ENCODE data around the gene CIZ1.
A peak's percentile ranks its signal among the peaks of the same experiment; 100 is the strongest.
"Not testable (repeated sequence)": the region's sequence is repeated elsewhere in the genome, so short reads cannot be mapped to it uniquely, and the experiment has no call there.

Gene CIZ1, protein sequence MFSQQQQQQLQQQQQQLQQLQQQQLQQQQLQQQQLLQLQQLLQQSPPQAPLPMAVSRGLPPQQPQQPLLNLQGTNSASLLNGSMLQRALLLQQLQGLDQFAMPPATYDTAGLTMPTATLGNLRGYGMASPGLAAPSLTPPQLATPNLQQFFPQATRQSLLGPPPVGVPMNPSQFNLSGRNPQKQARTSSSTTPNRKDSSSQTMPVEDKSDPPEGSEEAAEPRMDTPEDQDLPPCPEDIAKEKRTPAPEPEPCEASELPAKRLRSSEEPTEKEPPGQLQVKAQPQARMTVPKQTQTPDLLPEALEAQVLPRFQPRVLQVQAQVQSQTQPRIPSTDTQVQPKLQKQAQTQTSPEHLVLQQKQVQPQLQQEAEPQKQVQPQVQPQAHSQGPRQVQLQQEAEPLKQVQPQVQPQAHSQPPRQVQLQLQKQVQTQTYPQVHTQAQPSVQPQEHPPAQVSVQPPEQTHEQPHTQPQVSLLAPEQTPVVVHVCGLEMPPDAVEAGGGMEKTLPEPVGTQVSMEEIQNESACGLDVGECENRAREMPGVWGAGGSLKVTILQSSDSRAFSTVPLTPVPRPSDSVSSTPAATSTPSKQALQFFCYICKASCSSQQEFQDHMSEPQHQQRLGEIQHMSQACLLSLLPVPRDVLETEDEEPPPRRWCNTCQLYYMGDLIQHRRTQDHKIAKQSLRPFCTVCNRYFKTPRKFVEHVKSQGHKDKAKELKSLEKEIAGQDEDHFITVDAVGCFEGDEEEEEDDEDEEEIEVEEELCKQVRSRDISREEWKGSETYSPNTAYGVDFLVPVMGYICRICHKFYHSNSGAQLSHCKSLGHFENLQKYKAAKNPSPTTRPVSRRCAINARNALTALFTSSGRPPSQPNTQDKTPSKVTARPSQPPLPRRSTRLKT

DNA sequence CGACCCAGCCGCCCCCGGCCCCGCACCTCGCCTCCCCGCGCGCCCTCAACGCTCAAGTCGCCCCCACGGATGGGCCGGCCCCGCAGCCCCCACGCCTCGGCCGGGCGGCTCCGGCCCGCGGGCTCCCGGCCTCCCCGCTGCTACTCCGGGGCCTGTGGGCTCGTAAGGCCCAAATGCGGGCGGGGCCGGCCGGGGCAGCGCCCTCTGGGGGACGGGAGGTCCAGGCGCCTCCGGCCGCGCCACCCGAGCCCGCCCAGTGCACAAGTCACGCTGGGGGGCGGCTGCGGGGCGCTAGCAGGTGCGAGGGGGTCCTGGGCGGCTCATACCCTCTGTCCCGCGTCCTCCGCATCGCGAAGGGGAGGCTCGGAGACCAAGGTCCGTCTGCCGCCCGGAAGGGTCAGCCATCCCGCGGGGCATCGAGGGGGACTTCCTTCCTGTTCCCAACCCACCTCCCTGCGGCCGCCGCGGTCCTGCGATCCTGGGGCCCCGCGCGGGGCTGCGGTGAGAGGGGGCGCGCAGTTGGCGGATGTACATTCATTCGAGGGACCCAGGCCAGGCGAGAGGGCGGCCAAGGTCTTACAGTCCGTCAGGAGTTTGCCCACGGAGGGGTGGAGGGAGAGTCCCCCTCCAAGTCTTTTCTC is at the start of gene CIZ1:
Gene CIZ1, minus strand, starts transcription at position 167 of the 641 bp plus-strand sequence. CDS start 715 bp downstream, outside the sequence.
- DNase-seq (ENCODE audit: low read depth in 2 of 2) = peak; percentile 69 to 73

GRCh38 chr9:128233817-128234406 is 42.5 kb upstream of the CIZ1 start:
- no peak for DNase-seq (ENCODE audit: low read depth in 2 of 2)

DNA sequence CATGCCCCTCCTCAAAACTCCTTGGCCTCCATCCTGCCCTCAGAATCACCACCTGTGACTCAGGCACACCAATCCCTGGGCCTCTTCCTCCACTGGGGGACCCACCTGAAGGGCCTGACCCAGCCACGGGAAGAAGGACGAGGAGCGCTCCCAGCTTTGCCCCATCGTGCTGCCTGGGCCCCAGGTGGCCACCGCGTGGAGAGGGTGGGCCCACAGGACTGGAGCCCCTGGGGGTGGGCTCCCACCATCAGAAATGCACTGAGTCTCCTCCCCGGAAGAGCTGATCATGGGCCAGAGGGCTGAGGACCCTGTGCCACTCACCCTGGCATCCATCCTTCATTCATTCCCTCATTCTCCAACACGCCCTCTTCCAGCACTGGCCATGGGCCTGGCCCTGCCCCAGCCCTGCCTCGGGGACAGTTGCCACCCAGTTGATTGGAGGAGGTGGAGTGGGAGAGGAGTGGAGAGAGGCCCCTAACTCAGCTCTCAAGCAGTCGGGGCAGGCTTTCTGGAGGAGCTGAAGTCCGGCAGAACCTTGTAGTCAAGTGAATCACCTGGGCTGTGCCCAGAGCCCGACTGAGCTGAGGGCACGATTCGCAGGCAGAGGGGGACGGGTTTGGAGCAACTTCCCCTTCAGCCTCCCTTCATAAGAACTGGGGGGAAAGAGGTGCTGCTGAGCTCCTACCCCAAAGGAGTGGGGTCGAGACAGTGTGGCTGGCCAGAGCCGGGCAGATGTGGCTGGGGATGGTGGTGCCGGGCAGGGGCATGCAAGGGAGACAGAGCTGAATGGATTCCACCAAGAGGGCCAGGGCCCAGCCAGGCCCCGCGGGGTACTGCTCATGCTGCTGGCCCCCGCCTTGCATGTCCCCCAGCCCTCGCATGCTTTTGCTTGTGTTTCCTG is 41.4 kb upstream of the CIZ1 start:
- no peak for DNase-seq (ENCODE audit: low read depth in 2 of 2)

DNA sequence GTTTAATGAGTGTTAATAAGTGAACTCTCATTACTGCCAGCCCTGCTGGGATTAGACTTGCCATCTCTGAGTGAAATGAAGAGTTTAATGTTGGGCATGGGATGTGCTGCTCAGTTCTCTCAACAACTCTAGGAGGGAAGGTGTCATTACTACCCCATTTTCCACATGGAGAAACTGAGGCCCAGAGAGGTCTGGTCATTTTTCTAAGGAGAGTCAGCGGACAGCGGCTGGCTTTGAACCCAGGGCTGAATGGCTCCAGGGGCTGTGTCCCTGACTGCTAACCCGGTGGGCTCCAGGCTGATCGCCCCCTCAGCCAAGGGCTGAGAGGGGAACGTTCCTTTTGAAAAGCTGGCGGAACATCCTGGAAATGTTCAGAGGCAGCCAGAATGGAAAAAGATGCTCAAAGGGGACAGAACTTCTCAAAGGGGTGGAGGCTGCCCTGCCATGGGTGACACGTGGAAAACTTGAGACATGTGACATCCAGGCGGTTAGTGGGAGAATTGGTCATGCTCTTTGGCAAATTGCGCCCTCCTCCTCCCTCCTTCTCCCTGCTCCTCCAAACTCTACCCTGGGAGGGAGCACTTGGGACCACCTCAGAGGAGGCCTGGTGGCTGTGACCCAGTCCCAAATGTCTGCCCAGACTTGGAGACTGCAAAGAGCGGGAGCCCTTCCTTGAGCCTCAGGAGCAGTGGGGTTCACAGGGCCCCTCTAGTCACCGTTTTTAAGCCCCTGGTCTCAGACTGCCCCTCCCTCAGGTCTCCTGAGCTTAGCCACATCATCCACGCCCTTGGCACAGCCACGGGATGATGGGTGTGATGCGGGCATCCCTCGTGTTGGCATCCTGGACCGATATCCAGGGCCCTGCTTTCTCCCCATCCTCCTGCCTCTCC is 40.5 kb upstream of the CIZ1 start:
- no peak for DNase-seq (ENCODE audit: low read depth in 2 of 2)

GRCh38 chr9:128230897-128231296 is 39.5 kb upstream of the CIZ1 start:
- DNase-seq (ENCODE audit: low read depth in 2 of 2) = not testable (repeated sequence)

- DNase-seq (ENCODE audit: low read depth in 2 of 2) = no peak
These were observed 35.0 kb upstream of the CIZ1 start for GRCh38 chr9:128226412-128226801.

DNA sequence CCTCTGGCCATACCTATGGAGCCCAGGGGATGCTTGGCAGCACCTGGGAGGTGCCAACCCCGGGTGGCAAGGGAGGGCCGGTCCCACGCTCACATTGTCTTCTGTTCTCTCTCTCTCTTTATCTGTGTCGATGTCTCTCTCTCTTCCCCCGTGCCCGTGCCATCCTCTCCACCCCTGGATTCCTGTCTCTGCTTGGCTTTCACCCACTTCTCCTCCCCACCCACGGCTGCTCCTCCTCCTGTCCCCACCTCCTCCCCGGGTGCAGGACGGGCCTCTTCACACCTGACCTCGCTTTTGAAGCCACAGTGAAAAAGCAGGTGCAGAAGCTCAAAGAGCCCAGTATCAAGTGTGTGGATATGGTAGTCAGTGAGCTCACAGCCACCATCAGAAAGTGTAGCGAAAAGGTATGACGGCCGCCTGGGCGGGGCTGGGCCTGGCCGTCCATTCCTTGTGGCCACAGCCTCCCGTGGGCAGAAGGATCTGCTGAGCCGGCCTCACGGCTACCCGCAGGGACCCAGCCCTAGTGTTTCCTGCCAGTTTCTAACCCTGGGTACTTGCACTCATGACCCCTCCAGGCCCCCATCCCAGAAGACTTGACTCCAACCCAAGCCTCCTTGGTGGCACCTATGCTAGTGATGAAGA is 34.5 kb upstream of the CIZ1 start:
- DNase-seq (ENCODE audit: low read depth in 2 of 2) = no peak

DNA sequence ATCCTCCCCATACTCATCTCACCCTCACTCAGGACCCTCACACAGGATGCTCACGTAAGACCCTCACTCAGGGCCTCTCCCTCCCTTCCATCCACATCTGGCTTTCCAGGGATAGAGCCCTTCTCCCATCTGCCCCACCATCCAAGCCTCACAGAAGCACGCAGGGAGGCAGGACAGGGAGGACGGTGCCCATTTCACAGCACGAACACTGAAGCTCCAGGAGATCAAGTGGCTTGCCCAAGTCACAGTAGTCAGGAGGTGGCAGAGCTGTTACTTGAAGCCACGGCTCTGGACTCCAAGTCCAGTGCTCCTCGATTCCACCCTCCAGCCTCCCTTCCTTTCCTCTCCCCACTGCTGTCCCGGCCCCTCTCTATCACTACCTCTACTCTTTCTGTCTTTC is 33.5 kb upstream of the CIZ1 start:
- DNase-seq (ENCODE audit: low read depth in 2 of 2) = no peak

DNA sequence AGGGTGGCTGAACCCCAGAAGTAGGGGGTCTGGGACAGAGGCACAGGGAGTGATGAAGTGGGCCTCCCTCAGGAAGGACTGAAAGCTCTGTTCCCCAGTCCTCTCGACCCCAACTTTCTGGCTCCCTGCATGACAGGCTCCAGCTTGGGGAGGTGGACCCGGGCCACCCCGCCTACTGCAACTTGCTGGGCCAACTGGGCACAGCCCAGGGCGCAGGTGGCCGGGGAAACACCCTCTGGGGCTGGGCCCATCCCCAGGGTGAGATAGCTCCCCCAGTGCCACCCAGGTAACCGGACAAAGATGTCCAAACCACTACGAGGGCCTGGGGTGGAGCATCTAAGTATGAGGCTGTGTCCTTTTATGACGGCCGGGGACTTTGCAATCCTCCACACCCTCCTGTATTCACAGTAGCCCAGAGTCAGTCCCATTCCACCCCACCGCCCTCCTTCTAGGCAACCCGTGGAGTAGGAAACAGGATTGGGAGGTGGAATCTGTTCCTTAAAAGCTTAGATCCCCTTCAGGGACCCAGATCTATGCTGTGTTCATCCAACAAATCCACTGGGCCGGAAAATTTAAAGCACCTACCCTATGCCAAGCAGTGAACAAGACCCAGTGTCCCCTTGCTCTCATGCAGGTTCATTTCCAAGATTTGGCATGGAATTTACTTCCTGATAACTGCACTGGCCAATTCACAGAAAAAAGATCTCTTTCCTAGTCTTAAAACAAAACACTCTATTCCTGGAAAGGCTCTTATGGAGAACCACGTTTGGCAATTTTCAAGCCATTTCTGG is 31.7 kb upstream of the CIZ1 start:
- DNase-seq (ENCODE audit: low read depth in 2 of 2) = no peak

GRCh38 chr9:128222026-128222425 is 30.7 kb upstream of the CIZ1 start:
- no peak for DNase-seq (ENCODE audit: low read depth in 2 of 2)

- DNase-seq (ENCODE audit: low read depth in 2 of 2) = no peak
These were observed 28.5 kb upstream of the CIZ1 start for GRCh38 chr9:128219831-128220230.

DNA sequence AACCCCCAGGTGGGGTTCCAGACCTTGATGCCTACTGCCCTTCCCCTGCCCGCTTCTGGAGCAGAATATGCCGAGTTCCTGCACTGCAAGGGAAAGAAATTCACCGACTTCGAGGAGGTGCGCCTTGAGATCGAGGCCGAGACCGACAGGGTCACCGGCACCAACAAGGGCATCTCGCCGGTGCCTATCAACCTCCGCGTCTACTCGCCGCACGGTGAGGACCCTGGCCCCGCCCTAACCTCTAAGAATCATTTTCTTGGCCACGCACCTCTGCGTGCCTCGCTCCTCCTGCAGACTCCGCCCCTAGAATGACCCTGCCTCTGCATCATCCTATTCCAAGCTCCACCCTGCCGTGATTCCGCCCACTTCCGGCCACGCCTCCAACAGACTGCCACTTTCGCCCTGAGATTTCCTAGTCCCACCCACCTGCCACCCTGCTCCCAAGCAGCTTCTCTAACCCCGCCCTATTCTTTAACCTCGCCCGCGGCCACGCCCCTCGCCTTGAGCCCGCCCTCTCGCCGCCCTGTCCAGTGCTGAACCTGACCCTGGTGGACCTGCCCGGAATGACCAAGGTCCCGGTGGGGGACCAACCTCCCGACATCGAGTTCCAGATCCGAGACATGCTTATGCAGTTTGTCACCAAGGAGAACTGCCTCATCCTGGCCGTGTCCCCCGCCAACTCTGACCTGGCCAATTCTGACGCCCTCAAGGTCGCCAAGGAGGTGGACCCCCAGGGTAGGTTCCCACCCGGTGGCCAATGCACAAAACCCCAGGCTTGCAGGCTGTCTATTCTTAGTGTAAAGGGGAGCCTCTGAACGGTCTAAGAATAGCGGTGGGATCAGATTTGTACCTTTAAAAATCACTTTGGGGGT is 27.4 kb upstream of the CIZ1 start:
- DNase-seq (ENCODE audit: low read depth in 2 of 2) = peak; percentile 86 to 94

DNA sequence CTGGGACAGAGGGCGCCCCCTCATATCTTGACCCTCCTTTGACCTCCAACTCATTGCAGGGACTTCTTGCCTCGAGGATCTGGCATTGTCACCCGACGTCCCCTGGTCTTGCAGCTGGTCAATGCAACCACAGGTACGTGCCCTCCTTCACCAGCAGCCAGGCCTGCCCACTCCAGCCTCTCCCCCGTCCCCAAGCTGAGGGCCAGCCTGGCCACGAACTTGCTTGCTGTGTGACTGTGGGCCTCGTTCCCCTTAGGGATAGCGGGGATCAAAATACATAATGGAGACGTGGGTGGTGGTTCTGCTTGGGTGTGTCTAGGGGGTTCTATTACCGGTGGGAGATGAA is 26.8 kb upstream of the CIZ1 start:
- DNase-seq (ENCODE audit: low read depth in 2 of 2) = no peak

DNA sequence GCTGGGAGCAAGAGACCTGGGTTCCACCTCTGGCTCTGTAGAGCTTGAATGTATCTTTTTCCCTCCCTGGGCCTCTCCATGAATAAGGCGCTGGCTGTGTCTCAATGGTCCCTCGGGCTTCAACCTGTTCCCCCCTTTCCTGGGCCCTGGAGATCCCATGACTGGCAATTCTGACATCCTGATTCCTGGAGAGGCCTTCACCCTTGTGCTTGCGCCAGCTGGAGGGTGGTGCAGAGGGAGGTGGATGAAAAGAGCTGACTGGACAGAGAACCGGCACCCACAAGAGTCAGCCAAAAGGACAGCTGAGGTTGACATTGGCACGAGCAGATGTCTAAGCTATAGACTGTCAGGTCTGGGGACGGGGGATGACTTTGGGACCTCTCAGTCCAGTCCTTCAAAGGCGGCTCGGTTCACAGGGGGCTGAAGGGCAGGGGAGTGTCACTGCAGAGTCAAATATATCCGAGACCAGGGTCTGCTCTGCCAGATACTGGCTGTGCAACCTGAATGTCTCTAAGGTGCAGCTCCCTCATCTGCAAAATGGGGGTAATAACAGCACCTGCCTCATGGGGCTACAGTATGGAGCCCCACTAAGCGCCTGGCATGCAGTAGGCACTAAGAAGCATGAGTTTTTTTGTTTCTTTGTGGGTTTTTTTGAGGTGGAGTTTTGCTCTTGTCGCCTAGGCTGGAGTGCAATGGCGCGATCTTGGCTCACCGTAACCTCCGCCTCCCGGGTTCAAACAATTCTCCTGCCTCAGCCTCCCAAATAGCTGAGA is 25.6 kb upstream of the CIZ1 start:
- DNase-seq (ENCODE audit: low read depth in 2 of 2) = no peak

DNA sequence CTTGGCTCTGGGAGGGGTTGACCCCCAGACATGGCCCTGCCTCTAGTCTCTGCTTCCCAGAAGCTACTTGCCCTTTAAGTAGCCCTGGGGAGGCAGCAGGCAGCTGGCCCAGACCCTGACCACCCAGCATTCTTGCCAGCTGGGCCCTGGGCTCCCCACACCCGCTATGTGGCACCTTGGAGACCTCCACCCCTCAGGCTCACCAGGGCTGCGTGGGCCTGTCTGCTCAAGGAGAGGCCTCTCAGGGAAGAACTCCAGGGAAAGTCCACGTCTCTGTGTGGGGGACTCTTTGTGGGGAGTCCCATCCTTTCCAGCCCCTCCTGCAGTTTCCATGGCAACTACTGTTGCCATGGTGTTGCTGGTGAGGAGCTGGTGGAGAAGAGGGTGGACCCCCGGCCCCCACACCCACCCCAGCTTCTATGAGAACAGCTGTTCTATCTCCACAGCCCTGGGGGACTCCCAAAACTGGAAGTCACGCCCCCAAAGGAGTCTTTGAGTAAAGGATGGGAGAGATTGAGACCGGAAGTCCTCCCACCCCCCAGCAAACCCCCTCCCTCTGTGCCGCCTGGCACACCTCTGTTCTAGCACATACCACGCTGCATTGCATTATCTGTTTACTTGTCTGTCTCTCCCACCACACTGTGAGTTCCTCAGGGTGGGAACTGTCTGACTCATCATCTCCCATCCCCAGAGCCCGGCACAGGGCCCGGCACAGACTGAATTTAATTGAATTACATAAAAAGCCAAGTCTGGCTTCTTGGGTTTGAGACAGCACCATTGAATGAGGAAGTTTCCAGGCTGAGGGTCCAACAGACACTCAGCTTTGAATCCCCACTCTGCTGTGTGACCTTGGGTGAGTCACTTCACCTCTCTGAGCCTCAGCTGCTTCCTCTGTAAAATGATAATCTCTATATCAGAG is 24.4 kb upstream of the CIZ1 start:
- no peak for DNase-seq (ENCODE audit: low read depth in 2 of 2)

Data from stimulated activated CD8-positive, alpha-beta memory T cell treated with anti-CD3 and anti-CD28 coated beads, Interleukin-15, amount 100 ng/mL, for 48 hours (primary cell).